OCI-LY7 (cell line): ENCODE results near the gene SYCP3. TPM values are rescaled to one million over a fixed set of nuclear protein-coding genes. Genes with fewer than 3 reads are reported as not detected.

Experiments
- BruUV-seq: library from RNA; stranded (reverse); fragments of 400-500 nt; replicated peaks from 2 replicates; lab custom pipeline; 2021; lab: Mats Ljungman, UMichigan
- CTCF ChIA-PET: fragments of 300-600 bp; sonication (Branson Sonifier 250); formaldehyde crosslinking; loops from one replicate; lab custom pipeline; 2022; ENCODE audit warnings: antibody characterized with exemption; ENCODE audit not compliant: unreplicated experiment; lab: Charles Lee
- POLR2A ChIA-PET: fragments of 300-600 bp; sonication (Branson Sonifier 250); formaldehyde crosslinking; loops from one replicate; lab custom pipeline; 2022; ENCODE audit warnings: antibody characterized with exemption; lab: Charles Lee
- DNase-seq: peaks from one replicate; pipeline ENCODE4 v3.0.0-alpha.2; 2015; ENCODE audit warnings: low spot score
- H2AFZ ChIP-seq: fragments of 200-600 bp; sonication (generic), shearing (Covaris generic); 2 replicates; pipeline ENCODE4 v1.6.1; 2014; ENCODE audit warnings: mild to moderate bottlenecking, antibody characterized with exemption, low read length, moderate library complexity
- H3K27ac ChIP-seq: fragments of 200-600 bp; sonication (generic); 2 replicates; pipeline ENCODE4 v1.5.1; 2014; ENCODE audit warnings: mixed run types, low read depth, mild to moderate bottlenecking, moderate library complexity, low read length, inconsistent platforms; ENCODE audit not compliant: poor library complexity, severe bottlenecking
- H3K36me3 ChIP-seq: fragments of 200-600 bp; sonication (generic); 2 replicates; pipeline ENCODE4 v1.6.1; 2014; ENCODE audit warnings: mild to moderate bottlenecking, antibody characterized with exemption, low read length, moderate library complexity, mixed read lengths; ENCODE audit not compliant: insufficient read depth
- H3K4me1 ChIP-seq: fragments of 200-600 bp; sonication (generic); 2 replicates; pipeline ENCODE4 v1.5.1; 2014; ENCODE audit warnings: mild to moderate bottlenecking, low read length; ENCODE audit not compliant: insufficient read depth, poor library complexity, severe bottlenecking
- H3K4me2 ChIP-seq: fragments of 200-600 bp; sonication (generic); 2 replicates; pipeline ENCODE4 v1.6.1; 2014; ENCODE audit warnings: mild to moderate bottlenecking, low read length
- H3K4me3 ChIP-seq: fragments of 200-600 bp; sonication (generic); 2 replicates; pipeline ENCODE4 v1.5.1; 2014; ENCODE audit warnings: mild to moderate bottlenecking, low read depth, low read length; ENCODE audit not compliant: poor library complexity, severe bottlenecking
- H3K79me2 ChIP-seq: fragments of 200-600 bp; sonication (generic); 2 replicates; pipeline ENCODE4 v1.6.1; 2016; ENCODE audit warnings: low read depth, mild to moderate bottlenecking, low read length, moderate library complexity, mixed read lengths; ENCODE audit not compliant: insufficient read depth
- H3K9me2 ChIP-seq: fragments of 200-600 bp; sonication (generic); 2 replicates; pipeline ENCODE4 v1.6.1; 2016; ENCODE audit warnings: mild to moderate bottlenecking, low read length, mixed read lengths; ENCODE audit not compliant: insufficient read depth
- H3K9me3 ChIP-seq: fragments of 200-600 bp; sonication (generic); 2 replicates; pipeline ENCODE4 v1.6.1; 2014; ENCODE audit warnings: mild to moderate bottlenecking, mixed run types, low read length, mixed read lengths
- H4K20me1 ChIP-seq: fragments of 200-600 bp; sonication (generic); 2 replicates; pipeline ENCODE4 v1.6.1; 2014; ENCODE audit warnings: mild to moderate bottlenecking, antibody characterized with exemption, low read length, moderate library complexity, mixed read lengths; ENCODE audit not compliant: insufficient read depth
- EZH2phosphoT487 ChIP-seq: fragments of 200-600 bp; sonication (generic); IDR thresholded peaks from 2 replicates; pipeline ENCODE4 v1.6.1; 2018; ENCODE audit warnings: low read depth, borderline replicate concordance, mild to moderate bottlenecking, mixed run types, antibody characterized with exemption, low read length, moderate library complexity, mixed read lengths
- intact Hi-C: fragments of 100-400 bp; cut with micrococcal nuclease; formaldehyde crosslinking; loops from one replicate; pipeline ENCODE4 v1.10.0; 2022; ENCODE audit not compliant: unreplicated experiment
- total RNA-seq, 2 experiments: library from RNA; depleted of rRNA in 1 of 2; stranded (reverse); fragments of >200 nt in 1 of 2; shearing (Covaris generic) in 1 of 2; gene quantifications; 2 replicates each; pipeline ENCODE4 v1.2.3, GENCODE V29; 2014 to 2022
- TF ChIP-seq, protein P1 (sequence below): fragments of 200-600 bp; sonication (generic); conservative IDR thresholded peaks from 2 replicates; pipeline ENCODE4 v1.5.1; 2014; ENCODE audit warnings: mild to moderate bottlenecking, antibody characterized with exemption, low read length, moderate library complexity, mixed read lengths

Gene SYCP3
- total RNA-seq, 2 experiments from 2014 or later: 0.13 to 0.36 TPM

DNA sequence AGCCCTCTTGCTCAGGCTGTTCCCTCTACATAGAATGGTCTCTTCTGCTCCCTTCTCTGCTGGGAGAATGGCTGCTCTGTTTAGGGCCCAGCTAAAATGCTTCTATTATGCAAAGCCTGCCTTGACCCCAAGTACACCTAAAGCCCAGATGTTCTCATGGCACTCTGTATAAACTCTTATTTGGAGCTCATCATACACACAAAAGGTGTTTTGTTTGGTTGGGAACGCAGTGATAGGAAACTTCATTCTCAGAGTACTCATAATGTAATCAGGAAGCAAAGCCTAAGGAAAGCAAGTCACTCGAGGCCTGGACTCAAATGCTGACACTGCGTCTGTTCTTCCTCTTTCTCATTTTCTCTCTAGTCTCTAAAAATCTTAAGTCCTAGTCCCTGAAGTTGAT lies 38.2 kb upstream of the SYCP3 start:
- no TSS peak for BruUV-seq
- Histone ChIP-seq H3K36me3 (peaks cover 49% of the 10 kb centered on the region), H3K4me3 (no peak overlapping the region), H3K27ac (no peak overlapping the region), H4K20me1 (no peaks in the 10 kb centered on the region), H3K4me1 (peaks cover 43% of the 10 kb centered on the region), H3K9me3 (no peaks in the 10 kb centered on the region), H3K4me2 (no peak overlapping the region), H2AFZ (no peak overlapping the region), H3K79me2 (no peaks in the 10 kb centered on the region), H3K9me2 (no peaks in the 10 kb centered on the region)
- intact Hi-C loops: loop anchor here (10.0 kb wide), 1 partner anchor 707 kb away; the partner anchor contains the start of gene IGF1
- ChIA-PET CTCF (interaction anchor here (0.8 to 1.3 kb wide), 2 partner anchors 44 to 53 kb away, joined by 3 read pairs; partner anchors contain the start of gene GNPTAB), POLR2A (interaction anchor here (0.7 to 1.5 kb wide), 4 partner anchors 40 to 61 kb away, joined by 3 to 5 read pairs (median 4); no protein-coding TSS in a partner anchor)
- TF ChIP-seq EZH2phosphoT487: no peak
- TF ChIP-seq, protein P1, sequence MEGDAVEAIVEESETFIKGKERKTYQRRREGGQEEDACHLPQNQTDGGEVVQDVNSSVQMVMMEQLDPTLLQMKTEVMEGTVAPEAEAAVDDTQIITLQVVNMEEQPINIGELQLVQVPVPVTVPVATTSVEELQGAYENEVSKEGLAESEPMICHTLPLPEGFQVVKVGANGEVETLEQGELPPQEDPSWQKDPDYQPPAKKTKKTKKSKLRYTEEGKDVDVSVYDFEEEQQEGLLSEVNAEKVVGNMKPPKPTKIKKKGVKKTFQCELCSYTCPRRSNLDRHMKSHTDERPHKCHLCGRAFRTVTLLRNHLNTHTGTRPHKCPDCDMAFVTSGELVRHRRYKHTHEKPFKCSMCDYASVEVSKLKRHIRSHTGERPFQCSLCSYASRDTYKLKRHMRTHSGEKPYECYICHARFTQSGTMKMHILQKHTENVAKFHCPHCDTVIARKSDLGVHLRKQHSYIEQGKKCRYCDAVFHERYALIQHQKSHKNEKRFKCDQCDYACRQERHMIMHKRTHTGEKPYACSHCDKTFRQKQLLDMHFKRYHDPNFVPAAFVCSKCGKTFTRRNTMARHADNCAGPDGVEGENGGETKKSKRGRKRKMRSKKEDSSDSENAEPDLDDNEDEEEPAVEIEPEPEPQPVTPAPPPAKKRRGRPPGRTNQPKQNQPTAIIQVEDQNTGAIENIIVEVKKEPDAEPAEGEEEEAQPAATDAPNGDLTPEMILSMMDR: no peak
- DNase-seq: no peak

DNA sequence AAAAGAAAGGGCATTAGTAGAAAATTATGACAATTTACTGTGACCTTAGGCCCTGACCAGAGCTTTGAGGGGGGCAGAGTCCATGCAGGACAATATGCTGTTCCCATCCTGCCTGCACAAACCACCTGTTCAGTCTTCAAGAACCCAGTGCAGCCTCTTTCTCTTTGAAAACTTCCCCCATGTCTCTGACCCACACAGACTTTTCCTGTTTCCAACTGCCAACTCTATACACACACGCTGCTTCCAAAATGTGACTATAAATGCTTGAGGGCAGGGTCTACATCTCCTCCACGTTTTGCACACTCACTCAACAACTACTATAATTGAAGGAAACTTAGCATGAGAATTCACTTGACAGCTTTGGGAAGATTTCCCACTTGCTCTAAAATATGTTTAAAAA lies 36.6 kb upstream of the SYCP3 start:
- TF ChIP-seq EZH2phosphoT487: no peak
- TF ChIP-seq, protein P1: no peak
- CTCF ChIA-PET: interaction anchor here (1.1 kb wide), 1 partner anchor 55 kb away, joined by 3 read pairs; the partner anchor contains the start of gene GNPTAB
- intact Hi-C loops: loop anchor here (10.0 kb wide), 1 partner anchor 709 kb away; the partner anchor contains the start of gene IGF1
- Histone ChIP-seq H3K9me2 (no peaks in the 10 kb centered on the region), H2AFZ (no peak overlapping the region), H3K79me2 (no peaks in the 10 kb centered on the region), H4K20me1 (no peaks in the 10 kb centered on the region), H3K36me3 (peaks cover 42% of the 10 kb centered on the region), H3K4me3 (no peak overlapping the region), H3K4me1 (peaks cover 55% of the 10 kb centered on the region), H3K9me3 (no peaks in the 10 kb centered on the region), H3K27ac (peak overlapping the region; percentile 20), H3K4me2 (0 out of 2 replicates have a peak overlapping the region, but pooled peaks have one; percentile 6)
- no TSS peak for BruUV-seq
- POLR2A ChIA-PET: interaction anchor here (0.6 to 1.2 kb wide), 5 partner anchors 10 to 60 kb away, joined by 3 to 12 read pairs (median 4); no protein-coding TSS in a partner anchor
- no peak for DNase-seq

DNA sequence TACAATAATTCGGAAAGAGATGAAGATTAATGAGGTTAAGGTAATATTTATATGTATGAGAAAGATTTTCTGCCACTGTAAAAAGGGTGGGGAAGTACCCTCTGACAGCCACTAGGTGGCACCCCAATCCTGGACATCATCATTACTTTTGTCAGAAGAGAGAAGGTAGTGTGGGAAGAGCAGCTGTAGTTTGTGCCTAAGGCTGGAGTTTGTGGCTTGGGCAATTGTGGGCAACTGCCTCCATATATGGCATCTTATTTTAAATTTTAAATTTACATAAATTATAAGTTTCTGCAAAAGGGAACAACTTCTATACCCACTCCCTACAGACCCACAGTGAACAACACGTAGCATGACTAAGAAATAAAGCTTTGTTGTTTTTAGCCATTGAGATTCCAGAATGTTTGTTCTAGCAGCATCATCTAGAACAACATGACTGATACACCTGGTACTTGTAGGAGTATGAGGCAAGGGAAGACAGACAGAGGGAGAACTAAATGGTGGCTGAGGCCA lies 34.4 kb upstream of the SYCP3 start:
- no TSS peak for BruUV-seq
- H2AFZ ChIP-seq: no peak overlapping the region
- no peaks in the 10 kb centered on the region for H3K9me2 ChIP-seq
- no peaks in the 10 kb centered on the region for H3K79me2 ChIP-seq
- POLR2A ChIA-PET: interaction anchor here (0.5 to 3.1 kb wide), 7 partner anchors 14 to 366 kb away, joined by 3 to 75 read pairs (median 8); partner anchors contain the start of genes ARL1 and GNPTAB
- peaks cover 44% of the 10 kb centered on the region for H3K36me3 ChIP-seq
- H3K4me3 ChIP-seq: no peak overlapping the region
- no peaks in the 10 kb centered on the region for H3K9me3 ChIP-seq
- TF ChIP-seq, protein P1: peak; percentile 98
- no peak for TF ChIP-seq EZH2phosphoT487
- H3K4me1 ChIP-seq: peaks cover 51% of the 10 kb centered on the region
- CTCF ChIA-PET: interaction anchor here (0.5 to 3.1 kb wide), 6 partner anchors 50 to 144 kb away, joined by 3 to 34 read pairs (median 6); partner anchors contain the start of gene GNPTAB
- peak overlapping the region; percentile 95 for H3K27ac ChIP-seq
- intact Hi-C loops: loop anchor here (1.0 to 10.0 kb wide), 7 partner anchors 57 to 711 kb away; partner anchors contain the start of genes GNPTAB, IGF1 and WASHC3
- peak; percentile 78 for DNase-seq
- peak overlapping the region; percentile 77 for H3K4me2 ChIP-seq
- no peaks in the 10 kb centered on the region for H4K20me1 ChIP-seq
